ENCODE results near the gene SRRM5.

SRRM5 gene

GRCh38 chr19:43597876-43598275 is 14.0 kb upstream of the SRRM5 start:
- peak overlapping the region; percentile 97 for H3K27ac ChIP-seq
- TF ChIP-seq, protein P1, sequence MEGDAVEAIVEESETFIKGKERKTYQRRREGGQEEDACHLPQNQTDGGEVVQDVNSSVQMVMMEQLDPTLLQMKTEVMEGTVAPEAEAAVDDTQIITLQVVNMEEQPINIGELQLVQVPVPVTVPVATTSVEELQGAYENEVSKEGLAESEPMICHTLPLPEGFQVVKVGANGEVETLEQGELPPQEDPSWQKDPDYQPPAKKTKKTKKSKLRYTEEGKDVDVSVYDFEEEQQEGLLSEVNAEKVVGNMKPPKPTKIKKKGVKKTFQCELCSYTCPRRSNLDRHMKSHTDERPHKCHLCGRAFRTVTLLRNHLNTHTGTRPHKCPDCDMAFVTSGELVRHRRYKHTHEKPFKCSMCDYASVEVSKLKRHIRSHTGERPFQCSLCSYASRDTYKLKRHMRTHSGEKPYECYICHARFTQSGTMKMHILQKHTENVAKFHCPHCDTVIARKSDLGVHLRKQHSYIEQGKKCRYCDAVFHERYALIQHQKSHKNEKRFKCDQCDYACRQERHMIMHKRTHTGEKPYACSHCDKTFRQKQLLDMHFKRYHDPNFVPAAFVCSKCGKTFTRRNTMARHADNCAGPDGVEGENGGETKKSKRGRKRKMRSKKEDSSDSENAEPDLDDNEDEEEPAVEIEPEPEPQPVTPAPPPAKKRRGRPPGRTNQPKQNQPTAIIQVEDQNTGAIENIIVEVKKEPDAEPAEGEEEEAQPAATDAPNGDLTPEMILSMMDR (conservative IDR thresholded peaks at IDR 0.05) = no peak

DNA sequence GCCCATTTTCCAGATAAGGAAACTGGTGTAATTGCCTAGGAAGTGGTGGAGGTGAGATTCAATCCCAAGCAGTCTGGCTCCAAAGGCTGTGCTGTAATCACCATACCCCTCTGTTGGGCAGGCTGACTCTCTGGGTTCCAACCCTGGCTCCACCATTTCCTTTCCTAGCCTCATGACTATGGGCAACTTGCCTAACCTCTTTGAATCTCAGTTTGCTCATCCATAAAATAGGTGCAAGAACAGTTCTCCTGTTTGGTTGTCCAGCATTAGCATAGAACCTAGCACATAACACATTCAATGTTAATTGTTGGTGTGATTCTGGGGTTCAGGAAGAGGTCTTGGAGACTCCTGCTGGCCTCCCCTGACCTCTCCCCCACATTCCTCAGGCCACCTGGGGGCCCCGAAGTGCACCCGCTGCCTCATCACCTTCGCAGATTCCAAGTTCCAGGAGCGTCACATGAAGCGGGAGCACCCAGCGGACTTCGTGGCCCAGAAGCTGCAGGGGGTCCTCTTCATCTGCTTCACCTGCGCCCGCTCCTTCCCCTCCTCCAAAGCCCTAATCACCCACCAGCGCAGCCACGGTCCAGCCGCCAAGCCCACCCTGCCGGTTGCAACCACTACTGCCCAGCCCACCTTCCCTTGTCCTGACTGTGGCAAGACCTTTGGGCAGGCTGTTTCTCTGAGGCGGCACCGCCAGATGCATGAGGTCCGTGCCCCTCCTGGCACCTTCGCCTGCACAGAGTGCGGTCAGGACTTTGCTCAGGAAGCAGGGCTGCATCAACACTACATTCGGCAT is 13.2 kb upstream of the SRRM5 start:
- no peak overlapping the region; the same call in 1 of the 2 replicates for H3K27ac ChIP-seq
- TF ChIP-seq, protein P1 (conservative IDR thresholded peaks at IDR 0.05) = no peak

DNA sequence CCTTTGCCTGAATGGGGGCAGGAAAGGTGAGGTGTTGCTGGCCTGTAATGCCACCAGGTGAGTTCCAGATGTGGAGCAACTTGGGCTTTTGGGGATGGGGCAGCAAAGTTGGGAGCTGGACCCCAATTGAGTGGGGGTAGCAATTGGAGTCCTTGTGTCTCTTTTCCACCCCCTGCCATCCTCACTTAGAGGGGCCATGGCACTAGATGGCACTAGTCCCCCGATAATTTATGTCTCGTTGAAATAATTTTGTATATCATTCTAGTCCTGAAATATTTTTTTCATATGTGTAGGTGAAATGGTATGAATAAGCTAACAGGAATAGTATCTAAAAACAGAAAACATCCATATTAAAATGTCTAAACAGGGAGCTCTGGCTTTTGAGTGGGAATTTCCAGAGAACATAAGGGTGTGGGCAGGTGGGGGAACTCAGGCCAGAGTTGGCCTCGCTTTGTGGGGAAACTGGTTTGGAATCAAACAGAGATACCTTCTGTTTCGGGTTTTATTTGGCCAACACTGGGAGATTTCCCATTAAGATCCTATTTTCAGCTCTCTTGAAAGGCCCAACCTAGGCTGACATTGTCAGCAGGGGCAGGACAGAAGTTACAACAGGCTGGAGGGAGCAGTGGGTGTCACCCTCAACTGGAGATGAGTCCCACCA is 12.1 kb upstream of the SRRM5 start:
- TF ChIP-seq, protein P1 (conservative IDR thresholded peaks at IDR 0.05) = no peak; the same call in 1 of the 2 replicates
- H3K27ac ChIP-seq = peak overlapping the region; percentile 56

GRCh38 chr19:43600326-43600725 is 11.6 kb upstream of the SRRM5 start:
- H3K27ac ChIP-seq = peak overlapping the region; percentile 56

GRCh38 chr19:43605875-43606568 is 5.9 kb upstream of the SRRM5 start:
- TF ChIP-seq, protein P1 (conservative IDR thresholded peaks at IDR 0.05) = no peak
- H3K27ac ChIP-seq = no peak overlapping the region

- no peak overlapping the region for H3K27ac ChIP-seq
- TF ChIP-seq, protein P1 (conservative IDR thresholded peaks at IDR 0.05) = no peak
These were observed 5.2 kb upstream of the SRRM5 start for GRCh38 chr19:43606569-43607229.

GRCh38 chr19:43607238-43608205 is 4.4 kb upstream of the SRRM5 start:
- no peak overlapping the region for H3K27ac ChIP-seq
- TF ChIP-seq, protein P1 (conservative IDR thresholded peaks at IDR 0.05) = no peak

Measured in VCaP (cell line).